Left colon (tissue), 2 donors: Measurements from ENCODE around the gene ADAM22. TPM values are rescaled to one million over a fixed set of nuclear protein-coding genes. Genes with fewer than 3 reads are reported as not detected.

Experiments used
- ATAC-seq: fragments of 200-7000 bp; cut with Tn5 transposase; one replicate; pipeline ENCODE4 v1.9.1; 2020; ENCODE audit warnings: mild to moderate bottlenecking, moderate library complexity
- DNase-seq, 2 donors: peaks; one replicate each; pipeline ENCODE4 v3.0.0-alpha.2; 2020
- intact Hi-C, 2 donors: fragments of 100-400 bp; cut with DNase I in 1 of 2; cut with micrococcal nuclease in 1 of 2; formaldehyde crosslinking; loops; one replicate each; pipeline versions ENCODE4 v1.11.2 to v1.14.0; 2022; cut with DNase I, micrococcal nuclease
- total RNA-seq, 2 donors: library from RNA; stranded (reverse); fragmentation: NEBNext Ultra II Directional; extraction: Animal tissue kit (Norgen Biotek cat#: 25700); gene quantifications; one replicate each; pipeline ENCODE4 v1.2.1, GENCODE V29; 2021
- donor health status: DM: no; HTN: no; CAD: no.
- donor health status: DM: yes; HTN: yes; CAD: no.

The ADAM22 gene
- total RNA-seq, 2 donors from 2014 or later = 3.1 to 4.3 TPM

GRCh38 chr7:88089561-88089960 is 155.5 kb downstream of the ADAM22 start:
- DNase-seq (no peak), ATAC-seq (no peak)
- intact Hi-C loops = no loop called here

DNA sequence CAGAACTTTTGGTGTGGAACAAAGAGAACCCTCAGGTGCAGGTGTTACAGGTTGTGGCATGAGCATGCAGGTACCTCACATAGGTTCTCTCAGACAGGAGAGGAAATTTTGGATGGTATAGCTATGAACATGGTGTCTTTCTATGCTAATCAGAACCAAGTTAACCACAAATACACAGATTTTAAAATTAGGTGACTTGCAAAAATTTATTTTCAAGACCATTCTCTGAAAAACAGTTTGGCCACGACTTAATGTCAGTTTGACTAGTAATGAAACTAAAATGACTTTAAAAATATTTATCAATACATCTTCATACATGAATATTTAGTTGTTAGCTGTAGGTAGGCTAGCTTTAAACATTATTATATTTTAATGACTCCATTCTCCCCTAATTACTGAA is 156.2 kb downstream of the ADAM22 start:
- intact Hi-C loops = no loop called here
- ATAC-seq (no peak), DNase-seq (no peak)

- DNase-seq (no peak), ATAC-seq (no peak)
- intact Hi-C loops = no loop called here
Observed at GRCh38 chr7:88090671-88091070, 156.6 kb downstream of the ADAM22 start.

DNA sequence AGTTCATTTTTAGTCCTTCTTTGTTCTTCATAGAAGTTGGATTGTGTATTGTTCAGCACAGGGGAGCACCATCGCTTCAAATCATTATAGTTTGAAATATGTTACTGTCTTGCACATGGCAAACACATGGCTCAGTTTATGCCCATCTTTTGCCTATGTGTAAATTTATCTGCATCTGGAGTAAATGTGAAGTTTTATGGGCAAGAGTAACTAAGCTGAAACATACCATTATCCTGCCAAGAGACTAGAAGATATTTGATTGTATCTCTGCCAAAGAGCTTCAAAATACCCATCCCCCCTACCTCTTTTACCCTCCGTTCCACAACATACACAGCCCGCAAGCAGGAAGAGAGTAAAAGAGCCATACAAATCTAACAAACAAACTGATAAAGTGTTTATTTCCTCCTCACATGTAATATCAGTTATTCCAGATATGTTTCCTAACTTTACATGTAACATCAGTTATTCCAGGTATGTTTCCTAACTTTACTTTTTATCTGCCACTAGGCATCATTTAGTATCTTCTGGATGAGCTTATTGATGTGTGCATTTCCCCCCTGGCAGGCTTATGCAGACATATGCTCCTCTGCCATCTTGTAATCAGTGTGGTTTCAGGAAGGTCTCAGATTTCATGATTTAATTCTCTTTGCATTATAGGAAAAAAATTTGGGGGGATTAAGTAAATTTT is 158.1 kb downstream of the ADAM22 start:
- intact Hi-C loops = no loop called here
- no peak for ATAC-seq
- DNase-seq = no peak

DNA sequence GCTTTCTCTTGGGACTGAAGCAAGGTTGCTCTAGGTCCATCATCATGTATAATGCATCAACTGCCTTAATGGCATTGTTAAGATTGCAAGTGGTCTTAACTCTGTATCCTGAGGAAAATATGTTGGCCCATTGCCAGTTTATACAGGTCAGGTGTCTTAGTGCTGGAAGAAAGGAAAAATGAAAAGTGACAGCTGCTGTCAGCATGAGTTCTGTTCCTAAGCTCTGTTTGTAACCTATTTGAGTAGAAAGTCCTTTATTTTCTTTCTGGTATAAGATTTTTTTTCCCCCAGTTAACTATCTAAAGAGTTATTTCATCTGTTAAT is 158.6 kb downstream of the ADAM22 start:
- no peak for DNase-seq
- intact Hi-C loops = no loop called here
- ATAC-seq = no peak

DNA sequence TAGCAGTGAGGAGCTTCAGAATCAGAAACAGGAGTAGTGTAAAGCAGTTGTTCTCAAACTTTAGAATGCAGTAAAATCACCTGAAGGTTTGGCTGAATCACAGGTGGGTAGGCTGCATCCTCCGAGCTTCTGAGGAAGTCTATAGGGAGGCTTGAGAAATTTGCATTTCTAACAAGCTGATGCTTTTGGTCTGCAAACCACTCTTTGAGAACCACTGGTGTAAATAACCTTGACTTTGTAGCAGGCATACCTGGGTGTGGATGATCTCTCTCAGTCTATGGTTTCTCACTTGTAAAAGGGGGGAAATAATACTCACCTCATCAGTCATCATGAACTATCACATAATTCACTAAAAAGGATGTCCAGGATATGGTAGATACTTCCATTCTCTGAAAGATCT is 167.7 kb downstream of the ADAM22 start:
- intact Hi-C loops = no loop called here
- DNase-seq (no peak), ATAC-seq (no peak)

GRCh38 chr7:88102675-88103074 is 168.6 kb downstream of the ADAM22 start:
- DNase-seq = no peak
- ATAC-seq = peak; percentile 74
- intact Hi-C loops = no loop called here

- intact Hi-C loops = no loop called here
- ATAC-seq (no peak), DNase-seq (no peak)
Observed at GRCh38 chr7:88104732-88105131, 170.7 kb downstream of the ADAM22 start.

GRCh38 chr7:88105231-88105630 is 171.2 kb downstream of the ADAM22 start:
- intact Hi-C loops = no loop called here
- DNase-seq (no peak), ATAC-seq (peak; percentile 74)

DNA sequence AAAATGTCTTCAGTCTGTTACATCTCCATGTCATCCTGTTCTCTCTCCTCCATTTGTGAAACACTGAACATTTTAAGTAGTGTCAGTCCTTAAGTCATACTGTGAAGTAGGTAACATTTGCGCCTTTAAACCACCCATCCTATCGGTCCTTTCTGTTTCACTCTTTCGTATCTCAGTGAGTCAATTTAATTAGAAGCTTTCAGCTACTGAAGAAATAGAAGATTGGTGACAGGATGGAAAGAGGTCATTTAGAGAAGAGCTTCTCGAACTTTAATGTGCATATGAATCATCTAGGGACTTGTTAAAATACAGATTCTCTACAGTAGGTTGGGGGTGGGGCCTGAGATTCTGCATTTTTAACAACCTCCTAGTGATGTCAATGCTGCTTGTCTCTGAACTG is 172.4 kb downstream of the ADAM22 start:
- DNase-seq (no peak), ATAC-seq (no peak)
- intact Hi-C loops = no loop called here

DNA sequence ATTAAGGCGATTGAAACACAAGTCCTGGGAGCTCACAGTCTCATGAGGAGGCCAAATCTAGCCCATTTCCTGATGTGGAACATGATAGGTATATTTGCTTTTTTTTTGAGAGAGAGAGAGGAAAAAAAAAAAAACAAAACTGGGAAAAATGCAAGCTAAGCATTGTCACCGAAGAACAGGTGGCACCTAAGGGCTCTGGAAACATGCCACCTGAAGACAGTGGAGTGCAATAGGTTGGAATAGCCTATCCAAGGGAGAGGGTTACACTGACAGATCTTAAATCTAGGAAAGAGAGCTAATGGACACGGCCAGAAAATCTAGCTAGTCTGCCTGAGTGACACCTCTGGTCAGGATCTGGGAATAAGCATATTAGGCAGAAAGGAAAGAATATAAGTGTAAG is 175.6 kb downstream of the ADAM22 start:
- ATAC-seq (peak; percentile 57), DNase-seq (no peak)
- intact Hi-C loops = no loop called here

DNA sequence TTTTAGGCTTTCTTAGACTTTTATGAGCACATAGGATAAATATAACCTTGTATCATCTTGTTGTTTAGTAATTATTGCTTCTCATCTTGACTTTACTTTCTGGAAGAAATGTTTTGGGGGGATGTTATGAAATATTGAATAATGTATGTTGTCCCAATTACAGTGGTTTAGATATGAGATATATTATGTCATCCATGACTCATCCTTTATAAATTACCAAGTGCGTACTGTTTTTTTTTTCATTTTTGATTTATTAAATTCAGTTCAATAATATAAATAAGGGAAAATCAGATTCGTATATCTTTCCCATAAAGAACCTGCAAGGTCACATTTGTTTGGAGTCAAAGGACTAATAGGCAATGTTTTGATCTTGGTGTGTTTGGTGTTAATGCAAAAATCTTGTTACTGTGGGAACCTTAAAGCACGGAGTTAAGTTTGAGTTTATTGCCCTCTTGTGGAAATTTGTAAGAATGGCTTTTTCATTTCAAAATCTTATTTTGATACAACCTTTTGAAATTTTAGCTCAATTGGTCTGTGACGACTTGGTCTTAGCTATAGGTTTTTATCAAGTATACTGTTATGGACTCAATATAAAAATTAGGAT is 177.2 kb downstream of the ADAM22 start:
- peak; percentile 50 for ATAC-seq
- intact Hi-C loops = no loop called here
- DNase-seq = no peak

- ATAC-seq = no peak
- no peak for DNase-seq
- intact Hi-C loops = no loop called here
Observed at GRCh38 chr7:88111954-88112471, 178.0 kb downstream of the ADAM22 start.

DNA sequence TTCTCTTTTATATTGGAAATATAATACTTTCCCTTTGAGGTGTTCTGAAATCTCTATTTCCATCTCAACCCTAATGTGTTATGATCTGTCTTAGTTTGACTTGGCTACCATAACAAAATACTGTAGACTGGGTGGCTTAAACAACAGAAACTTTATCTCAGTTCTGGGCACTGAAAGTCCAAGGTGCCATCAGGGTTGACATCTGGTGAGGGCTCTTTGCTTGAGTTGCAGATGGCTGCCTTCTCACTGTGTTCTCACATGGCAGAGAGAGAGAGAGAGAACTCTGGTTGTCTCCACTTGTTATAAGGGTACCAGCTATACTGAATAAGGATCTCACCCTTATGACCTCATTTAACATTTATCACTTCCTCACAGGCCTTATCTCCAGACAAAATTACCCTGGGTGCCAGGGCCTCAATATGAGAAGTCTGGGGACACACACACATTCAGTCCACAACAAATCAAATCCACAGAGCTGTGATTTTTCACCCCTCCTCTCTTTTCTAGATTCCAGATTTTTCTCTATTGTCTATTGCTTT is 181.3 kb downstream of the ADAM22 start:
- DNase-seq (no peak), ATAC-seq (peak; percentile 53)
- intact Hi-C loops = no loop called here

DNA sequence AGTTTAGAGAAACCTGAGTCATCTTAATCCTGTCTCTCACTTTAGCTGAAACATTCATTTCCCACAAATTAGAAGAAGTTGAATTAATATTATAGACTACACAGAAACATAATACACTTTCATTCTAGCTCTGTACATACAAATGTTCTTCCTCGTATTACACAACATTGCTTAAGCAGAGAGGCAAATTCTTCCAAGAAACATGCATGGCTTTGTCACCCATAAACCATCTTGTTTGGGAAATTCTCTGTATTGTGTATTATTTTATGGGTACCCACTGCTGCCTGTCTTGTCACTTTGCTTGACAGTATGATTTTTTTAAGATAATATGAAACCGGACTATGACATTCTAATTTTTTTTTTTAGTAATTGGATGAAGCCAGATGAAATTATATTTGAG is 181.8 kb downstream of the ADAM22 start:
- ATAC-seq = no peak
- no peak for DNase-seq
- intact Hi-C loops = no loop called here

DNA sequence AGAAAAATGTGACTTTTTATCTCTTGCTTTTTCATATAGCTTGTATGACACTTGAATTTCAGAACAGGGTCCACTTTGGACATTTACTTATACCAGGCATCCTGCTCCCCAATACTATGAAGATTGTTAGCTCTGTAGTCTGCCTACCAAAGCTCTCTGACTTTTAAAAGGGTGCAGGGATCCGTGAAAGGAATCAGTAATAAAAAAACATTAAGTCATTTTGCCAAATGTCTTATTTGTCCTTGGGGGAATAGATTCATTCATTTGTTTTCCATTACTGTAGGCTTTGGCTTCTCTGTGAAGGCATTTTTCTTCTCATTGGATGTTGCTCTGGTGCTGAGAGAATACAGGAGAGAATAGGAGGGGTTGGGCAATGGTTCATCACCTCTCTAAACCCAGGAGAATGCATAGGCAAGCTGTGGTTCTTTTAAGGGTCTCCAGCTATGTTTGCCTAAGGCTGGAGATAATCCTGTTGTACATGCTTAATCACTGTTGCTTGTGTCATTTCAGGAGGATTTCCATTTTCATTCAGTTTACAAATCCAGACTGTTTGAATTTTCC is 182.3 kb downstream of the ADAM22 start:
- intact Hi-C loops = no loop called here
- no peak for ATAC-seq
- no peak for DNase-seq

DNA sequence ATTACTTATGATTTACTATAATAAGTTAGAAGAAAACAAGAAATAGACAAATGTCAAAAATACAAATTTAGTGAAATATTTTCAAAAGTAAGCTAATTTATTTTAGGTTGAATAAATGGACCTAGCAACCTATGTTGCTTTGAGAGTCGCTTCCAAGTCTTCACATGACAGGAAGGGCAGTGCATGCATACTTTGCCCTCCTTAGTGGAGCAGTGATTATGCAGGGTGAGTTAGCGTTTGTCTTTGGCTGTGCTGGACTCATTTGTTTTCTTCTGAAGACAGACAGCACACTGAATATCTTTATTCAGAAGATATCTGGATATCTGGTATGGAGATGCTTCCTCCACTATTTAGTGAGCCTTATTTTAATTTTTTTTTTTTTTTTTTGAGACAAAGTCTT is 183.3 kb downstream of the ADAM22 start:
- ATAC-seq (no peak), DNase-seq (no peak)
- intact Hi-C loops = no loop called here

GRCh38 chr7:88121335-88121734 is 187.3 kb downstream of the ADAM22 start:
- ATAC-seq (no peak), DNase-seq (no peak)
- intact Hi-C loops = no loop called here

DNA sequence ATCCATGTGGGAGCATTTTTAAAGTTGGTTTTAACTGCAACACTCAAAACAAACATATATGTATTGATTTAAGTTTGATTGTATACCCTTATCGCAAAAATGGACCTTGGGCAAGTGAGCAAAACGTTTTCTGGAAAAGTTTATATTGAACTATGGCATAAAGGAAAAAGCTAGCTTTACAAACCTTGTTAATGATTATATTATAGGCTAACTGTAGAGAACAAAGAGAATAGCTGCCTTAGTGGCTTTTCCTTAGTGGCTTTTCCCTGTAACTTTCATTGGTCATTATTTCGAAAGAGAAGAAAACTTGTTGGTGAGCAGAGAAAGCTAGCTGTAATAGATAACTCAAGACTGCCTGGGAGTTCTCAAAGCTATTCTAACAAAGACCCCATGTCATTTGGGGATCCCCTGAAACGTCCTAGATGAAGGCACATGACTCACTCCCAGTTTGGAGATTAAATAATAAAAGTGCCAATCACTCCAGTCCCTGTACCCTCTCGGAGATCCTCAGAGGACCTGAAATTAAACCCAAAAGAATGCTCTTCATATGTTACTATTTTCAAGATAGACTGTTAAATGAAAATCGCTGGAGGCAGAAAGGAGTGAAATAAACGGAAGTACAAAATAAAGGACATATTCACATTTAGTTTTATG is 193.7 kb downstream of the ADAM22 start:
- DNase-seq (no peak), ATAC-seq (peak; percentile 95)
- intact Hi-C loops = no loop called here

DNA sequence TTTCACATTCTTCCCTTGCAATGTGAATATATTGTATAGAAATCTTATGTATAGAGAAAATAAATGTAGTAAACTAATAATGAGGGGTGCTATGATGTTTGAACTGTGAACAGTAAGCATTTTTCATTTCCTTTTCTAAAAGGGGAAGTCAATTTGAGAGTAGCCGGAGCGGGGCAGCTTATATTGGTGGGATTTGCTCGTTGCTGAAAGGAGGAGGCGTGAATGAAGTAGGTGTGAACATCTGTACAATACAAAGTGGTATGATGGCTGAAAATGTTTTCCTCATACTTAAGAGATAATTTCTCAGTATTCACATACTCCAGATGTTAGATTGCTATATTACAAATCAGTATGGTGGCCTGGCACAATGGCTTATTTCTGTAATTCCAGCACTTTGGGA is 198.7 kb downstream of the ADAM22 start:
- intact Hi-C loops = no loop called here
- DNase-seq (no peak), ATAC-seq (no peak)
